Erythroblast (primary cell): Measurements from ENCODE around the gene HDGFL2.

ENCODE experiments used
- GATA1 ChIP-seq: IDR thresholded peaks from 2 replicates; pipeline ENCODE4 v1.6.1; 2011; ENCODE audit warnings: low read depth, mild to moderate bottlenecking, control low read depth, low read length, moderate library complexity
- POLR2A ChIP-seq: IDR thresholded peaks from 2 replicates; pipeline ENCODE4 v1.6.1; 2011; ENCODE audit warnings: mild to moderate bottlenecking, low read length

GRCh38 chr19:4521170-4521887 is 49.2 kb downstream of the HDGFL2 start:
- TF ChIP-seq POLR2A = no peak
- TF ChIP-seq GATA1 = no peak
